Natural killer cell (primary cell): Measurements from ENCODE around the gene MIGA2. TPM values are rescaled to one million over a fixed set of nuclear protein-coding genes. Genes with fewer than 3 reads are reported as not detected.
"Not testable (repeated sequence)": the region's sequence is repeated elsewhere in the genome, so short reads cannot be mapped to it uniquely, and the experiment has no call there.

Experiments
- ATAC-seq, 3 donors: fragments of 150-1000 bp in 2 of 3; fragments of 200-7000 bp in 1 of 3; cut with Tn5 transposase; 1 replicate in 1 of 3; 2 replicates in 2 of 3; pipeline ENCODE4 v1.10.0; 2021; ENCODE audit warnings: mild to moderate bottlenecking in 2 of 3, moderate library complexity in 2 of 3
- DNase-seq, 2 donors: peaks; one replicate each; pipeline versions ENCODE4 v3.0.0 to v3.0.0-alpha.2; 2013 to 2021; ENCODE audit warnings: mixed read lengths in 1 of 2
- H3K27ac ChIP-seq: one replicate; pipeline ENCODE4 v1.5.1; 2013; ENCODE audit warnings: mild to moderate bottlenecking, low read length
- H3K27me3 ChIP-seq: one replicate; pipeline ENCODE4 v1.6.1; 2013; ENCODE audit warnings: low read length; ENCODE audit not compliant: control insufficient read depth, insufficient read depth
- H3K36me3 ChIP-seq: one replicate; pipeline ENCODE4 v1.6.1; 2013; ENCODE audit warnings: low read length; ENCODE audit not compliant: control insufficient read depth, insufficient read depth
- H3K4me1 ChIP-seq: one replicate; pipeline ENCODE4 v1.6.1; 2013; ENCODE audit warnings: low read length; ENCODE audit not compliant: control insufficient read depth, insufficient read depth
- H3K4me3 ChIP-seq: one replicate; pipeline ENCODE4 v1.5.1; 2013; ENCODE audit warnings: low read length
- H3K9me3 ChIP-seq: one replicate; pipeline ENCODE4 v1.6.1; 2013; ENCODE audit warnings: low read length; ENCODE audit not compliant: control insufficient read depth, insufficient read depth
- H3K27ac Mint-ChIP-seq, 2 donors: one replicate each; pipeline ENCODE4 v1.8.0; 2022; ENCODE audit warnings: mild to moderate bottlenecking in 2 of 2, mixed read lengths in 2 of 2, moderate library complexity in 1 of 2
- H3K27me3 Mint-ChIP-seq, 2 donors: one replicate each; pipeline ENCODE4 v1.8.0; 2022; ENCODE audit warnings: low read depth in 2 of 2, mixed read lengths in 2 of 2
- H3K36me3 Mint-ChIP-seq: one replicate; pipeline ENCODE4 v1.8.0; 2022; ENCODE audit warnings: mixed read lengths
- H3K4me1 Mint-ChIP-seq, 2 donors: one replicate each; pipeline ENCODE4 v1.8.0; 2022; ENCODE audit warnings: mixed read lengths in 2 of 2
- H3K4me3 Mint-ChIP-seq: one replicate; pipeline ENCODE4 v1.8.0; 2022; ENCODE audit warnings: mild to moderate bottlenecking, moderate library complexity, mixed read lengths
- H3K9me3 Mint-ChIP-seq, 2 donors: one replicate each; pipeline ENCODE4 v1.8.0; 2022; ENCODE audit warnings: mixed read lengths in 2 of 2
- CTCF ChIP-seq: fragments of 200-600 bp; IDR thresholded peaks from one replicate; pipeline ENCODE4 v1.8.0; 2022; ENCODE audit warnings: antibody characterized with exemption
- WGBS: methylation state at CpG from one replicate; pipeline ENCODE4 v1.1.7; 2013; ENCODE audit warnings: missing lambda C conversion rate; ENCODE audit not compliant: insufficient coverage; 5-methylcytosine and 5-hydroxymethylcytosine counted together
- intact Hi-C: fragments of 100-400 bp; cut with micrococcal nuclease; formaldehyde crosslinking; loops from one replicate; pipeline ENCODE4 v1.14.2; 2022
- total RNA-seq, 4 donors: library from RNA; stranded (reverse); fragments of 120-200 nt in 1 of 4; gene quantifications; one replicate each; pipeline versions ENCODE4 v1.2.3 to v1.2.4, GENCODE V29; 2013 to 2022

The MIGA2 gene
- total RNA-seq, 3 donors from 2014 or later (not counting 1 experiment from before 2014, with no cell fraction given): 67.3 to 77.9 (median 73.9) TPM

GRCh38 chr9:129110740-129111527, 74.5 kb downstream of the MIGA2 start, which contains the start of the genes CRAT and PTPA:
Gene CRAT (minus strand): TSS chr9:129110793. CDS start chr9:129110509, 284 bp downstream.
Gene PTPA (plus strand): TSS chr9:129111415. CDS start chr9:129111601, 186 bp downstream.
- peak within 1 kb of the TSS; percentile 89 for H3K4me3 Mint-ChIP-seq
- H3K9me3 ChIP-seq: no peaks in the 10 kb centered on the region
- H3K27me3 Mint-ChIP-seq: no peaks in the 10 kb centered on the region
- peak within 1 kb of the TSS; percentile 68 for H3K4me3 ChIP-seq
- WGBS: under 1% methylated on average over 76 of the region's 77 CpGs
- no peaks in the 10 kb centered on the region for H3K27me3 ChIP-seq
- no peaks in the 10 kb centered on the region for H3K36me3 Mint-ChIP-seq
- H3K9me3 Mint-ChIP-seq: no peaks in the 10 kb centered on the region
- H3K27ac ChIP-seq: peak within 1 kb of the TSS; percentile 88
- no peaks in the 10 kb centered on the region for H3K36me3 ChIP-seq
- peak within 1 kb of the TSS; percentile 88 to 92 for H3K27ac Mint-ChIP-seq
- H3K4me1 ChIP-seq: peaks cover 25% of the 10 kb centered on the region
- ATAC-seq (peak; percentile 86 to 96 (median 87)), DNase-seq (peak; percentile 90 to 97)
- intact Hi-C loops: loop anchor here (2.0 kb wide), 1 partner anchor 30 kb away; the partner anchor contains the start of gene DOLPP1
- no peak for TF ChIP-seq CTCF
- peaks cover 23 to 24% of the 10 kb centered on the region in 2 donors for H3K4me1 Mint-ChIP-seq

- TF ChIP-seq CTCF: no peak
- DNase-seq (peak; percentile 29 to 47), ATAC-seq (peak in 1 of 3 donors; percentile 3)
- Histone ChIP-seq H3K4me3 (peak overlapping the region; percentile 68), H3K27ac (peak overlapping the region; percentile 68), H3K27me3 (no peaks in the 10 kb centered on the region), H3K9me3 (no peaks in the 10 kb centered on the region), H3K4me1 (peaks cover 25% of the 10 kb centered on the region), H3K36me3 (no peaks in the 10 kb centered on the region)
- H3K4me3 Mint-ChIP-seq: peak overlapping the region; percentile 89
- H3K36me3 Mint-ChIP-seq: no peaks in the 10 kb centered on the region
- WGBS: under 1% methylated on average over 37 of the region's 37 CpGs
- H3K27ac Mint-ChIP-seq: peak overlapping the region; percentile 88 to 92
- no peaks in the 10 kb centered on the region for H3K9me3 Mint-ChIP-seq
- H3K4me1 Mint-ChIP-seq: peaks cover 23 to 24% of the 10 kb centered on the region in 2 donors
- intact Hi-C loops: loop anchor here (2.0 kb wide), 1 partner anchor 31 kb away; the partner anchor contains the start of gene DOLPP1
- no peaks in the 10 kb centered on the region for H3K27me3 Mint-ChIP-seq
Observed at GRCh38 chr9:129111528-129112151, 75.2 kb downstream of the MIGA2 start.

- H3K27ac Mint-ChIP-seq, H3K9me3 Mint-ChIP-seq, DNase-seq, H3K27me3 ChIP-seq, H3K36me3 ChIP-seq, ATAC-seq, H3K9me3 ChIP-seq, H3K36me3 Mint-ChIP-seq, intact Hi-C loops, H3K27ac ChIP-seq, H3K27me3 Mint-ChIP-seq: not testable (repeated sequence)
- peak overlapping the region; percentile 89 for H3K4me3 Mint-ChIP-seq
- Histone ChIP-seq H3K4me1 (peaks cover 25% of the 10 kb centered on the region), H3K4me3 (peak overlapping the region; percentile 68)
- H3K4me1 Mint-ChIP-seq: peaks cover 22 to 23% of the 10 kb centered on the region in 2 donors
- WGBS: 97% methylated on average over 17 of the region's 17 CpGs
Observed at GRCh38 chr9:129112526-129112925, 76.1 kb downstream of the MIGA2 start.
